HepG2 (cell line): Measurements from ENCODE around the gene EFNA2. TPM values are rescaled to one million over a fixed set of nuclear protein-coding genes. Genes with fewer than 3 reads are reported as not detected.

Experiments
- ATAC-seq: fragments of 200-7000 bp; cut with Tn5 transposase; 3 replicates; pipeline ENCODE4 v1.9.1; 2020; ENCODE audit warnings: mild to moderate bottlenecking, moderate library complexity
- BruUV-seq: library from RNA; stranded (reverse); fragments of 400-500 nt; replicated peaks from 2 replicates; lab custom pipeline; 2021; lab: Mats Ljungman, UMichigan
- CTCF ChIA-PET: fragments of 300-600 bp; formaldehyde crosslinking; extraction: SDS; loops from one replicate; lab custom pipeline; 2021; ENCODE audit warnings: low total read pairs, inconsistent platforms, low intra/inter-chr PET ratio; lab: Yijun Ruan, JAX
- POLR2A ChIA-PET: fragments of 350-600 bp; sonication (Branson Sonifier 250); formaldehyde crosslinking; loops from one replicate; lab custom pipeline; 2020; ENCODE audit warnings: antibody characterized with exemption, inconsistent platforms; lab: Yijun Ruan, JAX
- DNase-seq: peaks from one replicate; pipeline ENCODE4 v3.0.0-alpha.2; 2015; ENCODE audit warnings: low spot score
- FAIRE-seq: peaks from 3 replicates; lab custom pipeline; 2011; peaks lifted over from hg19 to GRCh38; lab: Jason Lieb, UNC
- H2AFZ ChIP-seq: one replicate; pipeline ENCODE4 v1.6.1; 2011; ENCODE audit warnings: low read length, inconsistent platforms
- H3K27ac ChIP-seq: fragments of 300-600 bp; 3 replicates; pipeline ENCODE4 v1.8.0; 2011; ENCODE audit warnings: mixed run types, mild to moderate bottlenecking, mixed read lengths, low read length, inconsistent platforms; ENCODE audit not compliant: insufficient read depth; ENCODE audit errors: extremely low read length
- H3K27me3 ChIP-seq, 2 experiments: fragments of 200-600 bp in 1 of 2; 2 replicates in 1 of 2; 3 replicates in 1 of 2; pipeline versions ENCODE4 v1.6.0 to v1.8.0; 2011; ENCODE audit warnings: low read length in 2 of 2, mild to moderate bottlenecking in 2 of 2, moderate library complexity in 2 of 2, inconsistent platforms in 1 of 2; ENCODE audit not compliant: insufficient read depth in 2 of 2, control insufficient read depth in 1 of 2
- H3K36me3 ChIP-seq, 2 experiments: fragments of 200-600 bp in 1 of 2; replicated peaks in 1 of 2; 2 replicates in 1 of 2; 3 replicates in 1 of 2; pipeline versions ENCODE4 v1.5.1 to v1.8.0; 2011; ENCODE audit warnings: low read length in 2 of 2, inconsistent platforms in 1 of 2; ENCODE audit not compliant: insufficient read depth in 2 of 2, control insufficient read depth in 1 of 2
- H3K4me1 ChIP-seq: 2 replicates; pipeline ENCODE4 v1.5.1; 2012; ENCODE audit warnings: low read length, inconsistent platforms; ENCODE audit not compliant: insufficient read depth
- H3K4me2 ChIP-seq: 2 replicates; pipeline ENCODE4 v1.6.0; 2011; ENCODE audit warnings: low read depth, low read length, inconsistent platforms
- H3K4me3 ChIP-seq, 3 experiments: fragments of 200-600 bp in 1 of 3; sonication (generic), shearing (Covaris generic) in 1 of 3; replicated peaks in 1 of 3; 2 replicates each; pipeline ENCODE4 v1.5.1; 2011 to 2016; ENCODE audit warnings: low read length in 3 of 3, inconsistent platforms in 2 of 3, low read depth in 2 of 3, mild to moderate bottlenecking in 2 of 3, control low read depth in 1 of 3, mixed read lengths in 1 of 3; ENCODE audit not compliant: insufficient read depth in 1 of 3
- H3K79me2 ChIP-seq: one replicate; pipeline ENCODE4 v1.6.1; 2011; ENCODE audit warnings: low read length, inconsistent platforms; ENCODE audit not compliant: insufficient read depth
- H3K9ac ChIP-seq: 2 replicates; pipeline ENCODE4 v1.6.0; 2011; ENCODE audit warnings: mild to moderate bottlenecking, low read depth, low read length, inconsistent platforms; ENCODE audit not compliant: insufficient read depth
- H3K9me3 ChIP-seq: 2 replicates; pipeline ENCODE4 v1.5.1; 2012; ENCODE audit warnings: mild to moderate bottlenecking, low read length
- H4K20me1 ChIP-seq: 2 replicates; pipeline ENCODE4 v1.6.0; 2011; ENCODE audit warnings: inconsistent platforms, mild to moderate bottlenecking, low read length, moderate library complexity; ENCODE audit not compliant: insufficient read depth
- DPF2 ChIP-seq: sonication (generic); formaldehyde crosslinking; IDR thresholded peaks from 2 replicates; pipeline ENCODE4 v1.4.0; 2020; ENCODE audit warnings: mild to moderate bottlenecking, low read depth, missing genetic modification reagents, borderline replicate concordance
- FOSL1 ChIP-seq: sonication (generic); formaldehyde crosslinking; IDR thresholded peaks from 2 replicates; pipeline ENCODE4 v1.9.0; 2021; ENCODE audit warnings: missing genetic modification reagents, borderline replicate concordance
- GATAD2A ChIP-seq: IDR thresholded peaks from 2 replicates; pipeline ENCODE4 v1.6.1; 2016
- MEF2D ChIP-seq: sonication (generic); formaldehyde crosslinking; IDR thresholded peaks from 2 replicates; pipeline ENCODE4 v1.5.1; 2020; ENCODE audit warnings: mild to moderate bottlenecking, missing genetic modification reagents
- MTF1 ChIP-seq: sonication (generic); formaldehyde crosslinking; IDR thresholded peaks from 2 replicates; pipeline ENCODE4 v1.5.0; 2020; ENCODE audit warnings: missing genetic modification reagents
- RARA ChIP-seq: IDR thresholded peaks from 2 replicates; pipeline ENCODE4 v1.6.1; 2016; ENCODE audit warnings: missing genetic modification reagents, missing compliant biosample characterization
- SOX5 ChIP-seq: IDR thresholded peaks from 2 replicates; pipeline ENCODE4 v1.6.1; 2016; ENCODE audit warnings: borderline replicate concordance
- SP140L ChIP-seq: sonication (generic); formaldehyde crosslinking; IDR thresholded peaks from 2 replicates; pipeline ENCODE4 v1.4.0; 2020; ENCODE audit warnings: missing genetic modification reagents, borderline replicate concordance
- SP4 ChIP-seq: sonication (generic); formaldehyde crosslinking; IDR thresholded peaks from 2 replicates; pipeline ENCODE4 v1.8.1; 2023; ENCODE audit warnings: mild to moderate bottlenecking, missing genetic modification reagents
- SSRP1 ChIP-seq: IDR thresholded peaks from 2 replicates; pipeline ENCODE4 v1.6.1; 2016; ENCODE audit warnings: control low read depth
- THAP11 ChIP-seq: IDR thresholded peaks from 2 replicates; pipeline ENCODE4 v1.6.1; 2016; ENCODE audit warnings: missing biosample characterization, missing genetic modification reagents
- TRIM24 ChIP-seq: sonication (generic); formaldehyde crosslinking; IDR thresholded peaks from 2 replicates; pipeline ENCODE4 v1.8.0; 2022; ENCODE audit warnings: mild to moderate bottlenecking, missing genetic modification reagents
- XBP1 ChIP-seq: sonication (generic); formaldehyde crosslinking; IDR thresholded peaks from 2 replicates; pipeline ENCODE4 v1.5.0; 2020; ENCODE audit warnings: missing genetic modification reagents
- YEATS2 ChIP-seq: sonication (generic); formaldehyde crosslinking; IDR thresholded peaks from 2 replicates; pipeline ENCODE4 v1.4.0; 2020; ENCODE audit warnings: missing genetic modification reagents, borderline replicate concordance
- ZC3H13 ChIP-seq: sonication (generic); formaldehyde crosslinking; IDR thresholded peaks from 2 replicates; pipeline ENCODE4 v1.8.1; 2023; ENCODE audit warnings: mild to moderate bottlenecking, missing genetic modification reagents, moderate library complexity
- ZNF530 ChIP-seq: sonication (generic); formaldehyde crosslinking; IDR thresholded peaks from 2 replicates; pipeline ENCODE4 v1.5.0; 2020; ENCODE audit warnings: low read depth, mild to moderate bottlenecking, missing genetic modification reagents
- ZNF773 ChIP-seq: sonication (generic); formaldehyde crosslinking; IDR thresholded peaks from 2 replicates; pipeline ENCODE4 v1.4.0; 2020; ENCODE audit warnings: missing genetic modification reagents, borderline replicate concordance
- WGBS: methylation state at CpG from one replicate; pipeline ENCODE4 v1.1.6; 2017; ENCODE audit warnings: low lambda C conversion rate; 5-methylcytosine and 5-hydroxymethylcytosine counted together
- in situ Hi-C: cut with HindIII; loops from 2 replicates; pipeline ENCODE4 v1.10.0; 2017; ENCODE audit warnings: low pct_unique_long_range_greater_than_20kb; ENCODE audit not compliant: extremely low pct_ligation_motif_present
- intact Hi-C: fragments of 100-400 bp; cut with micrococcal nuclease; formaldehyde crosslinking; loops from one replicate; pipeline ENCODE4 v1.10.0; 2022; ENCODE audit not compliant: unreplicated experiment
- polyA plus RNA-seq, 8 experiments: library from polyadenylated mRNA; depleted of rRNA in 3 of 8; stranded (reverse) in 7 of 8; unstranded in 1 of 8; fragments of >200 nt; fragmentation: Illumina TruSeq in 4 of 8; extraction: Trizol in 4 of 8; gene quantifications; 2 replicates each; pipeline versions ENCODE4 v1.2.1 to v1.2.3, GENCODE V29; 2011 to 2016; ENCODE audit warnings: low read depth in 4 of 8, missing spikeins in 1 of 8, mixed read lengths in 1 of 8; ENCODE audit not compliant: insufficient read depth in 1 of 8
- total RNA-seq, 5 experiments: library from RNA; depleted of rRNA; stranded (reverse); fragments of >200 nt; fragmentation: Illumina TruSeq; extraction: Trizol; gene quantifications; 2 replicates each; pipeline ENCODE4 v1.2.3, GENCODE V29; 2016; ENCODE audit warnings: low read depth in 1 of 5
- TF ChIP-seq, protein P1 (sequence below): sonication (generic); formaldehyde crosslinking; IDR thresholded peaks from 2 replicates; pipeline ENCODE4 v1.4.0; 2020; ENCODE audit warnings: missing genetic modification reagents, borderline replicate concordance
- TF ChIP-seq, protein P2 (sequence below): sonication (generic); formaldehyde crosslinking; IDR thresholded peaks from 2 replicates; pipeline ENCODE4 v1.4.0; 2020; ENCODE audit warnings: mild to moderate bottlenecking, missing genetic modification reagents
- TF ChIP-seq, protein P3 (sequence below): sonication (generic); formaldehyde crosslinking; IDR thresholded peaks from 2 replicates; pipeline ENCODE4 v1.5.0; 2020; ENCODE audit warnings: mild to moderate bottlenecking, low read depth, missing genetic modification reagents, borderline replicate concordance
- TF ChIP-seq, protein P4 (sequence below): sonication (generic); formaldehyde crosslinking; conservative IDR thresholded peaks from 2 replicates; pipeline ENCODE4 v1.8.0; 2022; ENCODE audit warnings: low read depth, missing genetic modification reagents

EFNA2 gene
- total and polyA plus RNA-seq, 2 of the 13 experiments (the other 11 are each of a cell fraction or from before 2014, with no cell fraction given) = 6.0 to 9.9 TPM

DNA sequence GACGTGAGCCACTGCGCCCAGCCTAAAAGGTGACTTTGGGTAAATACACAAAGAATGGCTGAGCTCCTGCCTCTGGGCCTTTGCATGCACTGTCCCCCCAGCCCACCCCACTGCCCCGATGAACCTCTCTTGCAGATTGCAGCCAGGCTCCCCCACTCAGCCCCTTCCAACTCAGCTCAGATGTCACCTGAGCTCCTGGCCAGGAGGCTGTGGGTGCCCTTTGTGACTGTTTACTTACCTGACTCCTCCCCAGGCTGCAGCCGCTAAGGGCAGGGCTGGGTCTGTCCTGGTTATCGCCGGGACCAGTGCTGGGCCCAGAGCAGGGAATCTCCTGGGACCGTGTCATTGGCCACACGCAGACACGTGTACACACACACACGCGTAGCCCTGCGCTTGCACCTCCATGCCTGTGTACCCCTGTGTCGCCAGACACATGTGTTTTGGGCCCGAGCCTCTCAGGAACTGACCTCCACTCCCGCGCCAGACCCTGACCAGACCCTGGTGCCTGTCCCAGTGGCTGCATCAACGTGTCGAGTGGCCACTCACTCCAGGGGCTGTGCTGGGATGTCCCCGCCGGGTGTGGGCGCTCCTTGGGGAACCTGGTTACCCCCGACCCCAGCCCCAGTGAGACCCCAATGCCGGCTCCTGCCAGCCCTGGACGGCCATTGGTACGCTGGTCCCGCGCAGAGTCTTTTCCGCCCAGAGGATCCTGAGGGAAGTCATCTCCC, 18.7 kb downstream of the EFNA2 start:
- in situ Hi-C loops = no loop called here
- intact Hi-C loops = no loop called here
- peak; percentile 81 for DNase-seq
- no peaks in the 10 kb centered on the region for H3K9me3 ChIP-seq
- H3K36me3 ChIP-seq = no peaks in the 10 kb centered on the region
- H3K27ac ChIP-seq = peak overlapping the region; percentile 39
- CTCF ChIA-PET = no interaction called here
- H3K4me3 ChIP-seq = peak overlapping the region; percentile 24 to 74 (median 42); a peak in 5 of 6 replicates
- H3K9ac ChIP-seq = 0 out of 2 replicates have a peak overlapping the region, but pooled peaks have one; percentile 1
- H3K4me2 ChIP-seq = peak overlapping the region; percentile 93
- 2% methylated on average over 11 of the region's 28 CpGs for WGBS
- POLR2A ChIA-PET = interaction anchor here (0.6 to 1.8 kb wide), 15 partner anchors 8 to 150 kb away, joined by 3 to 15 read pairs (median 4); partner anchors contain the start of genes CIRBP, FAM174C and NDUFS7
- peak; percentile 96 for ATAC-seq
- no peak overlapping the region for H2AFZ ChIP-seq
- peak; percentile 77 for FAIRE-seq
- H3K27me3 ChIP-seq = no peaks in the 10 kb centered on the region
- peaks cover 38% of the 10 kb centered on the region for H3K4me1 ChIP-seq
- no peaks in the 10 kb centered on the region for H3K79me2 ChIP-seq
- H4K20me1 ChIP-seq = no peaks in the 10 kb centered on the region
- BruUV-seq = no TSS peak
- TF ChIP-seq, protein P1, sequence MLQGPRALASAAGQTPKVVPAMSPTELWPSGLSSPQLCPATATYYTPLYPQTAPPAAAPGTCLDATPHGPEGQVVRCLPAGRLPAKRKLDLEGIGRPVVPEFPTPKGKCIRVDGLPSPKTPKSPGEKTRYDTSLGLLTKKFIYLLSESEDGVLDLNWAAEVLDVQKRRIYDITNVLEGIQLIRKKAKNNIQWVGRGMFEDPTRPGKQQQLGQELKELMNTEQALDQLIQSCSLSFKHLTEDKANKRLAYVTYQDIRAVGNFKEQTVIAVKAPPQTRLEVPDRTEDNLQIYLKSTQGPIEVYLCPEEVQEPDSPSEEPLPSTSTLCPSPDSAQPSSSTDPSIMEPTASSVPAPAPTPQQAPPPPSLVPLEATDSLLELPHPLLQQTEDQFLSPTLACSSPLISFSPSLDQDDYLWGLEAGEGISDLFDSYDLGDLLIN (CRISPR knock-in tag) = no peak
- no peak for TF ChIP-seq SSRP1
- TF ChIP-seq MTF1 = no peak
- peak; percentile 59; the same call in 1 of the 2 replicates for TF ChIP-seq GATAD2A (CRISPR knock-in tag)
- TF ChIP-seq MEF2D (CRISPR knock-in tag) = no peak
- no peak for TF ChIP-seq YEATS2
- no peak for TF ChIP-seq FOSL1 (CRISPR knock-in tag)
- no peak for TF ChIP-seq ZNF773 (CRISPR knock-in tag)
- TF ChIP-seq SP140L (CRISPR knock-in tag) = no peak
- no peak for TF ChIP-seq DPF2 (CRISPR knock-in tag)
- TF ChIP-seq THAP11 (CRISPR knock-in tag) = no peak
- TF ChIP-seq SP4 (CRISPR knock-in tag) = no peak
- TF ChIP-seq, protein P2, sequence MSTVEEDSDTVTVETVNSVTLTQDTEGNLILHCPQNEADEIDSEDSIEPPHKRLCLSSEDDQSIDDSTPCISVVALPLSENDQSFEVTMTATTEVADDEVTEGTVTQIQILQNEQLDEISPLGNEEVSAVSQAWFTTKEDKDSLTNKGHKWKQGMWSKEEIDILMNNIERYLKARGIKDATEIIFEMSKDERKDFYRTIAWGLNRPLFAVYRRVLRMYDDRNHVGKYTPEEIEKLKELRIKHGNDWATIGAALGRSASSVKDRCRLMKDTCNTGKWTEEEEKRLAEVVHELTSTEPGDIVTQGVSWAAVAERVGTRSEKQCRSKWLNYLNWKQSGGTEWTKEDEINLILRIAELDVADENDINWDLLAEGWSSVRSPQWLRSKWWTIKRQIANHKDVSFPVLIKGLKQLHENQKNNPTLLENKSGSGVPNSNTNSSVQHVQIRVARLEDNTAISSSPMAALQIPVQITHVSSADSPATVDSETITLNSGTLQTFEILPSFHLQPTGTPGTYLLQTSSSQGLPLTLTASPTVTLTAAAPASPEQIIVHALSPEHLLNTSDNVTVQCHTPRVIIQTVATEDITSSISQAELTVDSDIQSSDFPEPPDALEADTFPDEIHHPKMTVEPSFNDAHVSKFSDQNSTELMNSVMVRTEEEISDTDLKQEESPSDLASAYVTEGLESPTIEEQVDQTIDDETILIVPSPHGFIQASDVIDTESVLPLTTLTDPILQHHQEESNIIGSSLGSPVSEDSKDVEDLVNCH (CRISPR knock-in tag) = no peak
- TF ChIP-seq, protein P3, sequence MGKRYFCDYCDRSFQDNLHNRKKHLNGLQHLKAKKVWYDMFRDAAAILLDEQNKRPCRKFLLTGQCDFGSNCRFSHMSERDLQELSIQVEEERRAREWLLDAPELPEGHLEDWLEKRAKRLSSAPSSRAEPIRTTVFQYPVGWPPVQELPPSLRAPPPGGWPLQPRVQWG (CRISPR knock-in tag) = no peak
- no peak for TF ChIP-seq ZNF530 (CRISPR knock-in tag)
- peak; percentile 27; the same call in 1 of the 2 replicates for TF ChIP-seq SOX5
- TF ChIP-seq, protein P4, sequence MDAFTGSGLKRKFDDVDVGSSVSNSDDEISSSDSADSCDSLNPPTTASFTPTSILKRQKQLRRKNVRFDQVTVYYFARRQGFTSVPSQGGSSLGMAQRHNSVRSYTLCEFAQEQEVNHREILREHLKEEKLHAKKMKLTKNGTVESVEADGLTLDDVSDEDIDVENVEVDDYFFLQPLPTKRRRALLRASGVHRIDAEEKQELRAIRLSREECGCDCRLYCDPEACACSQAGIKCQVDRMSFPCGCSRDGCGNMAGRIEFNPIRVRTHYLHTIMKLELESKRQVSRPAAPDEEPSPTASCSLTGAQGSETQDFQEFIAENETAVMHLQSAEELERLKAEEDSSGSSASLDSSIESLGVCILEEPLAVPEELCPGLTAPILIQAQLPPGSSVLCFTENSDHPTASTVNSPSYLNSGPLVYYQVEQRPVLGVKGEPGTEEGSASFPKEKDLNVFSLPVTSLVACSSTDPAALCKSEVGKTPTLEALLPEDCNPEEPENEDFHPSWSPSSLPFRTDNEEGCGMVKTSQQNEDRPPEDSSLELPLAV (CRISPR knock-in tag) = no peak
- no peak for TF ChIP-seq ZC3H13 (CRISPR knock-in tag)
- TF ChIP-seq RARA = peak; percentile 48; the same call in 1 of the 2 replicates
- no peak for TF ChIP-seq TRIM24
- TF ChIP-seq XBP1 (CRISPR knock-in tag) = no peak
